WERI-Rb-1 (cell line): ENCODE data around the gene GALNT17.
A peak's percentile ranks its signal among the peaks of the same experiment; 100 is the strongest.

Source experiments
- DNase-seq: peaks from one replicate; pipeline ENCODE4 v3.0.0-alpha.2; 2020
- H3K27ac ChIP-seq: fragments of 250-450 bp; sonication (Bioruptor Pico); 2 replicates; pipeline ENCODE4 v1.5.1; 2020; ENCODE audit warnings: mild to moderate bottlenecking, moderate library complexity
- H3K27me3 ChIP-seq: fragments of 250-450 bp; sonication (Bioruptor Pico); 2 replicates; pipeline ENCODE4 v1.5.1; 2021; ENCODE audit warnings: mild to moderate bottlenecking, low read depth, moderate library complexity; ENCODE audit not compliant: insufficient read depth, severe bottlenecking
- H3K36me3 ChIP-seq: fragments of 250-450 bp; sonication (Bioruptor Pico); 2 replicates; pipeline ENCODE4 v1.5.1; 2020; ENCODE audit warnings: mild to moderate bottlenecking, moderate library complexity
- H3K4me3 ChIP-seq: 2 replicates; pipeline ENCODE4 v1.5.1; 2011; ENCODE audit warnings: low read depth, mild to moderate bottlenecking, control low read depth, low read length
- H3K9me3 ChIP-seq: fragments of 250-450 bp; sonication (Bioruptor Pico); 2 replicates; pipeline ENCODE4 v1.5.1; 2021; ENCODE audit warnings: mild to moderate bottlenecking, moderate library complexity; ENCODE audit not compliant: severe bottlenecking
- TF ChIP-seq, protein P1 (sequence below): IDR thresholded peaks from 2 replicates; pipeline ENCODE4 v1.5.1; 2011; ENCODE audit warnings: low read depth, mild to moderate bottlenecking, control low read depth, inconsistent platforms, low read length

The GALNT17 gene

DNA sequence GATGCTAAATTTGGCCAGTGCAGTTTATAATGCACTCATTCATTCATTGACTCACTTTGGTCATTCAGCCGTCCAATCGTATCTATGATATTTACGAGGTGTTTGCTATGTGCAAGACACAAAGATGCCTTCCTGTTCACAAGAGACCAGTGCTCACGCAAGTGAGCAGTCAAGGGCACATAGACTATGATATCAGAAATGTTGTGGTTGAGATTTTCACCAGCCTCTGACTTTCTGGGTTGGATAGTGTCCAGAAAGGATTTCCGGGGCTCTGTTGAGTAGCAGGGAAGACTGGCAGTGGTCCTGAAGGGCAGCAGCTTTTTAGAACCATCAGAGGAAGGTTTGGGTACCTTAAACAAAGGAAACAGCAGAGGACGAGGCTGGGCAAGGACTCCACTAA lies 191.8 kb downstream of the GALNT17 start:
- DNase-seq = no peak
- Histone ChIP-seq H3K27ac (no peak overlapping the region), H3K36me3 (no peaks in the 10 kb centered on the region), H3K9me3 (no peaks in the 10 kb centered on the region), H3K4me3 (no peak overlapping the region), H3K27me3 (peaks cover 2% of the 10 kb centered on the region)
- TF ChIP-seq, protein P1, sequence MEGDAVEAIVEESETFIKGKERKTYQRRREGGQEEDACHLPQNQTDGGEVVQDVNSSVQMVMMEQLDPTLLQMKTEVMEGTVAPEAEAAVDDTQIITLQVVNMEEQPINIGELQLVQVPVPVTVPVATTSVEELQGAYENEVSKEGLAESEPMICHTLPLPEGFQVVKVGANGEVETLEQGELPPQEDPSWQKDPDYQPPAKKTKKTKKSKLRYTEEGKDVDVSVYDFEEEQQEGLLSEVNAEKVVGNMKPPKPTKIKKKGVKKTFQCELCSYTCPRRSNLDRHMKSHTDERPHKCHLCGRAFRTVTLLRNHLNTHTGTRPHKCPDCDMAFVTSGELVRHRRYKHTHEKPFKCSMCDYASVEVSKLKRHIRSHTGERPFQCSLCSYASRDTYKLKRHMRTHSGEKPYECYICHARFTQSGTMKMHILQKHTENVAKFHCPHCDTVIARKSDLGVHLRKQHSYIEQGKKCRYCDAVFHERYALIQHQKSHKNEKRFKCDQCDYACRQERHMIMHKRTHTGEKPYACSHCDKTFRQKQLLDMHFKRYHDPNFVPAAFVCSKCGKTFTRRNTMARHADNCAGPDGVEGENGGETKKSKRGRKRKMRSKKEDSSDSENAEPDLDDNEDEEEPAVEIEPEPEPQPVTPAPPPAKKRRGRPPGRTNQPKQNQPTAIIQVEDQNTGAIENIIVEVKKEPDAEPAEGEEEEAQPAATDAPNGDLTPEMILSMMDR = no peak

DNA sequence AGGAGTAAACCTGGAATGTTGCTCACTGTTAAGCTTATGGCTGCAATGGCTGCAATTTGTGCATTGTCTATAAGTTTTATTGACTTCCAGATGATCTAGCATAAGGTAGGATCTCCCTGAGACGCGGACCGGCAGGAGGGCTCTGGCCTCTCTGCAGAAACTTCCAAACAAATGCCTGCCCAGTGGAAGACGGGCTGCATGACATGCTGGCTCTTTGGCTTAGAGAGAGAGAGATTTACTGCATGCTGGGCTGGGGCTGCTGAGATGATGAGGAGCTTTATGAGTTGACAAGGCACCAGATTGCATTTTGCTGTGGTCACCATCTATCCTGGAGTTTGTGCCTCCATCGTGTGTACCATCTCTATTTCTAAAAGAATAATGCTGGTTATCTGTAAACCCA lies 193.2 kb downstream of the GALNT17 start:
- Histone ChIP-seq H3K4me3 (no peak overlapping the region), H3K9me3 (no peaks in the 10 kb centered on the region), H3K36me3 (no peaks in the 10 kb centered on the region), H3K27ac (no peak overlapping the region), H3K27me3 (peaks cover 2% of the 10 kb centered on the region)
- DNase-seq = peak; percentile 18
- TF ChIP-seq, protein P1 = no peak

DNA sequence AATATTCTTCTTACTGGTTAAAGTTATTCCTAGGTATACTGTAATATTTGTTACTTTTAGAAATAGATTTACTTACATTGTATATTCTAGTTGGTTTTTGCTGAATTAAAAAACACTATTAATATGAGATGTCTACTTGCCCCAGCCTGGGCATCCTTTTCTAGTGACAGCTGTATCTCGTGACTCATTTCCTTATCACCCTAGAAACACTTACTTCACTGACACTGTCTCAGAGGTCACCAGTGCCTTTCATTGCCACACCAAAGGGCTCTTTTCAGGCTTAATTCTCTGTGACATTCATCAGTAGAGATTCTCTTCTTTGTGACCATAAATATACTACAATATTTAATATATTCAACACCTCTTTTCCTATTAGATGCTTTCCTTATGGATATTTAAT lies 194.7 kb downstream of the GALNT17 start:
- H3K27me3 ChIP-seq = peaks cover 2% of the 10 kb centered on the region
- DNase-seq = no peak
- H3K27ac ChIP-seq = no peak overlapping the region
- H3K9me3 ChIP-seq = no peaks in the 10 kb centered on the region
- H3K4me3 ChIP-seq = no peak overlapping the region
- no peaks in the 10 kb centered on the region for H3K36me3 ChIP-seq
- TF ChIP-seq, protein P1 = no peak

DNA sequence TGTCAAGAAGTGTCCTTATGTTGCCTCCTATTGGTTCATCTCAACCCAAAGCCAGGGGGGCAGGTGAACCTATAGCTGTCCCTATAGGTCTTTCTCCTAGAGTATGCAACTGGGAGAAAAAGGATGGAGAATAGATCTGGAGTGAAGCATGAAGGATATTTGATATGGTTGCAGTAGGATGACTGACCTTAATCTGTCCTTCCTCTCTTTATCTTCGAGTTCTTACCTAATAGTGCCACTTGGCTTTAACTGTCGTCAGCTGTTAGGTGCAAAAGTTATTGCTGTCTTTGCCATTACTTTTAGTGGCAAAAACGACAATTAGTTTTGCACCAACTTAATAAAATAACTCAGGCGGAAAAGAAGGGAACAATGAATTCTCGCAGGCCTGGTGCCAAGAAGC lies 196.0 kb downstream of the GALNT17 start:
- Histone ChIP-seq H3K4me3 (no peak overlapping the region), H3K9me3 (no peaks in the 10 kb centered on the region), H3K27ac (no peak overlapping the region), H3K36me3 (no peaks in the 10 kb centered on the region), H3K27me3 (peaks cover 2% of the 10 kb centered on the region)
- TF ChIP-seq, protein P1 = no peak
- no peak for DNase-seq

DNA sequence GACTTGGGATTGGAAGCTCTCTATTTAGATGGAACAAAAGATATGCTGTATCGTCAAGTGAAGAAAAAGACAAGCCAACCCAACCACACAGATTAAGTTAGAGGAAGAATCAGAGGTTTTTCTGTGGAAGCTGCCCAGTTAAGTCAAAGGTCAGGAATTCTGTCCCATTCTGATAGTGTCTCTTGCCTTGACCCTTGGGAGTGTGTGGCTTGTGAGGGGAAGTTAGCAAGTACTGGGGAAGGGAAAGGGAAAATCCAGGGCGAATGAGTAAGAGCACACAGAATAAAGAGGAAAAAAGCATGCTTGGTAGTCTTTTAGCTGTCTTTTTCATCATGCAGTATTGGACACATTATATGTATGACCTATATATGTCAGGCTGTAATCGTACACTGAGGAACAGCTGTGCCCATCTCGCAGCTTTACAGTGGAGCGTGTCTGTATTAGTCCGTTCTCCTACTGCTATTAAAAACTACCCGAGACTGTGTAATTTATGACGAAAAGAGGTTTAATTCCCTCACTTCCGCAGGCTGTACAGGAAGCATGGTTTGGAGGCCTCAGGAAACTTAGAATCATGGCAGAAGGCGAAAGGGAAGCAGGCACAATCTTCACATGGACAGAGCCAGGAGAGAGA lies 197.2 kb downstream of the GALNT17 start:
- Histone ChIP-seq H3K36me3 (no peaks in the 10 kb centered on the region), H3K27me3 (peaks cover 2% of the 10 kb centered on the region), H3K27ac (no peak overlapping the region), H3K9me3 (no peaks in the 10 kb centered on the region), H3K4me3 (no peak overlapping the region)
- no peak for DNase-seq
- TF ChIP-seq, protein P1 = no peak

DNA sequence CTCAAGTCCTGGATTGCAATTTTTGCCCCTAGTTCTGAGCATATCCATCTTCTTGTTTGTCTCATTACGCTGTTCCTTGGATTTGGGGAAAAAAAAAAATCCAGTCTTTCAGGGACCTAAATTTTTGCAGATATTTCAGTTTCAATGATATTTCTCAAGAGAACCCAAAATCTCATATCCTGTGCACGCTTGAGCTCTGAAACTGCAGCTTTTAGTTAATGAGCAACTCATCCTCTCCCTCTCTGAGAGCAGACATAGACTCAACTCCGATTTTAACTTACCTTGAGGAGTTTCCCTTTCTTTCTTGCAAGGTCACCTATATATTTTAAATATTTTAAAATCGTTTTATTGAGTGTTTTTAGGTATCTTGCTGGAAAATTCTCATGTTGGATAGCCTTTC lies 200.3 kb downstream of the GALNT17 start:
- DNase-seq = no peak
- Histone ChIP-seq H3K9me3 (no peaks in the 10 kb centered on the region), H3K36me3 (no peaks in the 10 kb centered on the region), H3K4me3 (no peak overlapping the region), H3K27me3 (peaks cover 2% of the 10 kb centered on the region), H3K27ac (no peak overlapping the region)
- TF ChIP-seq, protein P1 = no peak
